HG03139 (cell line): ENCODE measurements around the gene SRBD1.

Experiments used
- ATAC-seq: cut with Tn5 transposase; IDR thresholded peaks from one replicate; pipeline ENCODE4 v1.9.1; 2021; ENCODE audit not compliant: unreplicated experiment

The SRBD1 gene

DNA sequence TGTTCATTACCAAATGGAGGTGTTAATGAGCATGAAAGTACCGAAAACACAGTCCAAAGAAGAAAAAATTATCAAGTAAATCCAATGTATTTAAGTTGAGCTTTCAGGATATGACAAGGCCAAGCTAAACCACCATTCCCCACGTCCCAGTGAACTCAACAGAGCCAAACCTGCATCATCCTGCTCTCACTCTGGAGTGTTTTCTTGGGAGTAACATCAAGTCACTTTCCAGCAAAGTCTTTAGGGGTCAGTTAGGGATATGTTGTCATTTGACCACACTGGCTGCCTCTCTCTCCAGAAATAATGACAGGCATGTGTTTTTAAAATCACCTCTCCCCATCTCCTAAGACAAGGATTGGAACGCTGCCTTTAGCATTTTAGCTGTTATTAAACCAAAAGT, 140.5 kb downstream of the SRBD1 start:
- no peak for ATAC-seq

DNA sequence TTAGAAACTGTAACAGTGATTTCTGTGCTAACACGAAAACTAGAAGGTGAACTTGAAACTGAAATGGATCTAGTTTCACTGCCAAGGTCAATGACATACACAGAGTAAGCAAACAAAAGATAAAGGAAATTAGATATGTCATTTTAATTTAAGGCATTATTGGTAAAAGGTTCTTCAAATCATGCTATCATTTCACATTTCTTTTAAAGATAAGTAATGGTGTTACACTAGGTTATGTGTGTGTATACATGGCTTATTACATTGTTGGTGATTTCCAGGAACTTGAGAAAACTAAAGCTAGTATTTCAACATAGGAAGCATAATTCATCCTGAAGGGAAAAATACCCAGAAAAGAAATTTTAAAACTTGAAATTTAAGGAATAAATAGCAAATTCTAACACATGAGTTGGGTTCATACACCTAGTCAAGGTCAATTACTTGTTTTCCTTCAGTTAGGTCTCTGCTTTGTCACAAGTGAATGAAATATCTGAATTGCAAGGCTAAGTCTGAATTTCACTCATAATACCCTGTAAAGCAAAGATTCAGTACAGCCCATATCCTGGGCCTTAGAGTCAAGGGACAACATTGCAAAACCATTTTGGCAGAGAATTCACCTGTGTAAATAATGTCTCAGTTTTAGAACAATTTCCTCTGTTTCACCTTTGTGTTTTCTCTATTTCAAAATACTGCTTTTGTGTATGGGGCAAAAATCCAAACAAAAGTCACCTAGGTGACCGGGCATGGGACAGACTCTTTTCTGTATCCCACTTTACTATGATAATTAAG, 141.6 kb downstream of the SRBD1 start:
- ATAC-seq: no peak

DNA sequence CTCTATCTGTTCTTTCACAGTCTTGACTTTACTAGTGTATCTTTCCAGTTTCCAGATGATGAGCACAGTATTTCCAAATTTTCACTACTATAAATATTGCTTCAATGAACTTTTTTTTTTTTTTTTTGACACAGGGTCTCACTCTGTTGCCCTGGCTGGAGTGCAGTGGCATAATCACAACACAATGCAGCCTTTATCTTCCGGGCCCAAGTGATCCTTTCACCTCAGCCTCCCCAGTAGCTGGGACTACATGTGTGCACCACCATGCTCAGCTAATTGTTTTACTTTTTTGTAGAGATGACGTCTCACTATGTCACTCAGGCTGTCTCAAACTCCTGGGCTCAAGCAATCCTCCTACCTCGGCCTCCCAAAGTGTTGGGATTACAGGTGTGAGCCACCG, 142.8 kb downstream of the SRBD1 start:
- ATAC-seq: no peak

DNA sequence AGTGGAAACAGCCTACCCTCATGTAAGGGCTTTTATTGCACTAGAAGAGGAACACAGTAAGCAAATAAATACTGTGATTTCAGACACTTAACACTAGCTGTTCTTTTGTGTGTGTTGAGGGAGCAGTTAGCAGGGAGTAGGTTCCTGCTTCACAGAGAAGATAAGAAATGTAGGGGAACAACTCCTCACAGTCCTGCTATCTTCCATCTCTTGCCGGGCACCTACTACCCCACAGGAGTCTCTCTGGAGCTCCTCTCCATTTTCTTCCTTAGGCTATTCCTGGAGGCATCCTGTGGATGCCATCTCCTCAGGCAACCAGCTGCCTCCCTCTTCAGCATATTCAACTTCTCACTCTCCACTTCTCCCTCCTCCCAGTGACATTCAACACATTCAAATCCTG, 145.0 kb downstream of the SRBD1 start:
- no peak for ATAC-seq

DNA sequence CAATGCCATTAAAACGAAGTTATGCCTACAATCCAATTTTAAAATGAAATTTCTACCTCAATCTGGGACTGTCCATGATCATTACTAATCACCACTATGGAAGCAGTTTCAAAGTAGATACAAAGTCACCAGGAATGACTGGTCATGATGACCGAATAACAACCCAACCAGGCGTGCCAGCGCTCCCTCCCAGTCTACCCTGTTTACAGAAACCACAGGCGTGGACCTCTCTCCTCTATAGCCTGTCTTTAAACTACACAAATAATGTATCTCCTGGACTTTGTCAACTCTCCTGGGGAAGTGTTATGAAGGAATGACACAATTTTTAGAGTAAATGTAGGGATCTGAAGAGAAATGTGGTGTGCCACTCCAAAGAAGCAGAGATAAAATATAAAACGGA, 150.2 kb downstream of the SRBD1 start:
- ATAC-seq: no peak

DNA sequence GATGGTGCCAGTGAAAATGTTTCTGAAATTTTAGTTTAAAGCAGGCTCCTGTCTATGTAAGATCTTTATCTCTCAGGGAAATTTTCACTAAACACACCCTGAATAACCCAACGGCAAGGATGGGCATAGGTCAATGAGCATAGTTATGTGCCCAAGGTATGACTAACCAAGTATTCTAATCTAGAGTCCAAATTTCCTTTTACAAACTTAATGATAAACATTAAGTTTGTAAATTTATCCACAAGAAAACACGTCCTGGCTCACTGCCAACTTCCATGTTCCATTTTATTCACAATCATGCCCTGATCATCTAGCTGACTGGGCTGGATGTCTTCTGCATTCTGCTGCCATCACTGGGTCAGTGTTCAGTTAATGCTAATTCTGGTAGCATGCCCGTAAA, 151.2 kb downstream of the SRBD1 start:
- no peak for ATAC-seq

DNA sequence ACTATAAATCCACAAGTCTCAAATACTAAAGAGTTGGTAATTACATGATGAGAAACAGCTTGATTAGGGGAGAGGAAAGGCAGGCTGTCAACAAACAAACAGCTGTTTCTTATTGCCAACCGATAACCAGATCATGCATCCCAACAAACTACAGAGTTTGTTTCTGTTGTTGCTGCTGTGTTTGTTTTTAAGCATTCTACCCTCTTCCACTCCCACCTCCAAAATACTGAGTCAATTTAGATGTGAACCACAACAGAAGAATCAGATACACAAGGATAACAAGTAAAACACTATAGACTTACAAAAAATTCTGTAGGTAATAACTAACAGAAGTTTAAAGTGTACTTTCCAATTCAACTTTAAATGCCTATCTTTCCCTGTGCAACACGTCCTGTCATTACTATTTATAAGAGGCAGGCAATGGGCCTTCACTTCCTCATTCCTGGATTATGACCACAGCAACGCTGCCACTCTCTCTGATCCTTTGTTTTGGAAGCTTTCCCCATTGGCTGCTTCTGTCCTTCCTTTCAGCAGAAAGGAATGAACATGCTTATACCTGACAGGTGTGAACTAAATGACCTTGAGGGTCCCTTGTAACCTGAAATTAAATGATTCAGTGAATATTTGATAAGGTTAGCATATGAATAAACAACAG, 152.0 kb downstream of the SRBD1 start:
- no peak for ATAC-seq

DNA sequence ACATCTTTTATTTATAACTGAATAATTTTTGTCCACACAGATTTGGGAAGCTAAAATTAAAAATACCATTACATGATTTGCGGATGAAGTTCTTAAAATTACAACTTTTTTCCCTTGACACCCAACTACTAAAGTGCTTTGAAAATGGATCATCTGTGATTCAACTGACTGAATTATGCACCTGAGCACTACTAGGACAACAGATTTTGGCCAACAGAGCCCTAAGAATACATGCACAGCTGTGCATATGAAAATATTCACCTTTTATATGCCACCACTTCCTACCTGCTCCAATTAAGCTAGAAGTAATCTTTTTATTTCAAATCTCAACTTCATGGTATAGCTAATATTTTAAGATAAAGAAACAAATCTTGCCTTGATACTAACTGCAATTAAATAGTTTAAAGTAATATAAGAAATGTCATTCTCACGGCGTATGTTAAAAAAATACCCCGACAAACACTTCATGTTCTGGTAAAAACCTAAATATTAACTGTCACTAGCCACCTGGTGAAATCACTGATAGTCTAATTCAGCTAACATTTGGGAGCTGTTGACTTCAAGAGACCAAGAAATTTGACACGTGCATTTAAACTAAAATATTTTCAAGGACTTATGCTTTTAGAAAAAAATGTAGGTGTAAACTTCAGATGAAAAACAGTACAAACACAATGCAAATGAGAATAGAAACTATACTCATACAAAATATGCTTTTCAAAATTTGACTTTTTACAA, 153.7 kb downstream of the SRBD1 start:
- no peak for ATAC-seq

DNA sequence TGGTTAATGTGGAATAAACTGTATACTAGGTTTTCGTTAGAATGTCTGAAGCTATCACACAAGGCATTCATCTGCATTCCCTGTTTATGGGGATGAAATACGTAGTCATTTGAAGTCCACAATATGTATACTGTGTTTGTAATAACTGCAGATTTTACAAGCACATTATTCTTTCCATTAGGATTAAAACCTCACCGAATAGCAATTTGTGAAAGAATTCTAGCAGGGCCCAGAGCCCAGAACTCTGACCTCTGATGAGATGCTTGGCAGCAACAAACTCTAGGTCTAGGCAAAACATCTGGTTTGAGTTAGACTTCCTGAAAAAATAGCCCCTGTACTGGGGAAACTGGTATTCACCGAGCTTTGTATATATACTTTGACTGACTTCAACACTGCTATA, 158.2 kb downstream of the SRBD1 start:
- ATAC-seq: no peak

DNA sequence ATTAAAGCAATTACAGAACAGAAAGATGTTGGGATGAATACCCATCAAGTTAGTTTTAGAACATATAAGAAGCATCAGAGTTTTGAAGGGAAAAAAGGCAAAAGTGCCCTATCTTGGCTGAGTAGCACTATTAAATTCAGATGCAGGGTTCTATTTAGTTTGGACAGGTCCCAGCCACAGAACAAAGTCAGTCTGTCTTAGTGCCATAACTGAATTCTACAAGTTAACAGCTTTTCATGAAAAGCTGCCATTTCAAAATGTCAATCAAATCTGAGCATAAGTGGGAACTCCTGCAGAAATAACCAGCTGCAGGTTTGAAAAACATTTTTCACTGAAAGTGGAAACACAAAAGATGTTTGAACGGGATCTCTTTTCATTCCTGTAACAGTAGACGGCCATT, 160.4 kb downstream of the SRBD1 start:
- ATAC-seq: no peak

DNA sequence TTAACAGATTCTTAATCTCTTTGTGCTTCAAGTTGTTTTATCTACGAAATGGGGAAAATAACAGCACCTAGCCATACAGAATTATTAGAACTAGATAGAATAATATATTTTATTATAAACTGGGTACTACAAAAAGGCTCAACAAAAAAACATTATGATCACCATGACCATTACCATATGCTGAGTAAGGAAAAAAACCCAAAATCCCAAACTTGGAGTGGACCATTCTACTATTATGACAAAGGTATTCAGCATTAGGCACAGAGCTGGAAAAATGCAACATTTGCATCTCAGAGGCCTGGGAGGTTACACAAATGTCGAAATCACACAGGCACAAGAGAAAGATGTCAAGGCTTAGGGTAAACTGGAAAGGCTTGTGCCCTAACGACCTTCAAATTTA, 162.8 kb downstream of the SRBD1 start:
- no peak for ATAC-seq

DNA sequence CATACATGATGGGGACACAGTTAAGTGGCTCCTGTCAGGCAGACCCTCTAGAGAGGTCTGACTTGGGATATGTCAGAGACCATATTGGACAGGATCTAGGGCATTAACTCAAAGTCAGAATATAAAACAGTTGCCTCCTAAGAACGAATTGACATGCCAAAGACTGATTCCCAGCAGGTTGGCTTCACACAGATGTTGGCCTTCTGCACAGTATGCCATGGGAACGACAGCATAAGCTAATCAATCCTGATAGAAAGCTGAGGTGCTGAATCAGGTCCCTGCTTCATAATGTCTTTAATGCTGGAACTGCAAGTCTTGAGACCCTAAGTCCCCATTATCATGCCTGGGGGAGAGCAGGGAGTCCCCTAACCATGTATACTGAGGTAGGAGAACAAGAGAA, 165.1 kb downstream of the SRBD1 start:
- ATAC-seq: no peak

DNA sequence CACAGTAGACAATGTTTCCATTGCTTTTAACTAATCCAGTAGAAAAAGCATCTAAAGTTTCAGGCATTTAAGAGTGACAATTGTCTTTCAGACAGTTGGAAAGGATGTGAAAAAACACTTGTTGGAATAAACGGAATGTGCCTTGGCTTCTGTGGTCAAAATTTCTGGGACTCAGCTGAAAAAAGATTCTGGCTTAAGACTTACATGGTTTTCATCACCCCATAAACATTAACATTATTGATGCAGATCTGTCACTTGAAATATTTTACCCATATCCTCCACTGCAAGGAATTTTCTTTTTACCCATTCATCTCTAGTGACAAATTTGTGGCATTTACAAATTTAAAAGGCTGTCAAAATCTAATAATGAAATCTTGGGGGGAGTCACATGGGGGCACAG, 166.0 kb downstream of the SRBD1 start:
- ATAC-seq: no peak

DNA sequence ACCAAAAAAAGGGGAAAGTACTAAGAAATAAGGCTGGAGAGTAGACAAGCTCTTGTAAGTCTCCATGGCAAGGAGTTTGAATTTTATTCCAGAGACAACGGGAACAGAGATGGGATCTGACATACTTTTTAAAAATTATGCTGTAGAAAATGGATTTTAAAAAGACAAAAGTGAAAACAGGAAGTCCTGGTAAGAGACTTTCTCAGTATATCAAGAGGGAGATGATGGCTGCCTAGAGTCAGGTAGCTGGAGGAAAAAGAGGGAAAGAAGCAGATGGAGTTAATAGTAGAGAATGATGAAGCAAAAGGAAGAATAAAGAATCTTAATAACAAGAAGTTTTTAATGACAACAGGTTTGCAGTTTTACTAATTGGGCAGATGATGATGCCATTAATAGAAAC, 168.1 kb downstream of the SRBD1 start:
- no peak for ATAC-seq

DNA sequence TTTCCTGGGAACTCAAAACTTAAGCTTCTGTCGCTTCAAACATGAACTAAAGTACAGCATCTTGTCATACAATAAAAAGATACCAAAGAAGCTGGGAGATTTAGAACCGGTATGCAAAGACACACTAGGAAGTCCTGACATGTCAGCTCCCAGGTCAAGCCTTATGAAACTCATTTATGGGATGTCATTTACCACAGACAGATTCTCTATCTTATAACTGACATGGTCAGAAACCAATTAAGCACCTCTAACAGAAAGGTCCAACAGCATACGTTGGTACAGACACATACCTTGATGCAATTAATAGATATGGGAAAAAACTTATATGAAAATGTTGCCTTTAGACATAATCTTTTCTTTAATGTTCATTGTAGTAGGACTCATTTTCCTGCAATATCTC, 169.0 kb downstream of the SRBD1 start:
- no peak for ATAC-seq

DNA sequence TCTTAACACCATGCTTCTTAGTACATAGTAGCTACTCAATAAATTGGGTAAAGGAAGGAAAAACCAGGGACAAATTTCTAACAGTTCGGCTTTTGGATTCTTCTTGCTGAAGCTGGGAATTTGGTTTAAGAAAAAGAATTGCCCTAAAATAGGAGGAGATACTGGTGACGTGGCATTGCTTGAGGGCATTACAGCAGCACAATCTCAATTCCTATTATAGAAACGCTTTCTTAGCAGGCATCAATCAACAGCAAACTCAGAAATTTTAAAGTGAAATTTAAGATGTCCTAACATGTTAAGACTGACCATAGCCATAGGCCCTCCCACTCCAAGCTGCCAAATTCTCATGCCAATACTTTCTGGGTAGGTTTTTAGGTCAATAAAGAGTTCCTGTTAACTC, 169.5 kb downstream of the SRBD1 start:
- no peak for ATAC-seq

DNA sequence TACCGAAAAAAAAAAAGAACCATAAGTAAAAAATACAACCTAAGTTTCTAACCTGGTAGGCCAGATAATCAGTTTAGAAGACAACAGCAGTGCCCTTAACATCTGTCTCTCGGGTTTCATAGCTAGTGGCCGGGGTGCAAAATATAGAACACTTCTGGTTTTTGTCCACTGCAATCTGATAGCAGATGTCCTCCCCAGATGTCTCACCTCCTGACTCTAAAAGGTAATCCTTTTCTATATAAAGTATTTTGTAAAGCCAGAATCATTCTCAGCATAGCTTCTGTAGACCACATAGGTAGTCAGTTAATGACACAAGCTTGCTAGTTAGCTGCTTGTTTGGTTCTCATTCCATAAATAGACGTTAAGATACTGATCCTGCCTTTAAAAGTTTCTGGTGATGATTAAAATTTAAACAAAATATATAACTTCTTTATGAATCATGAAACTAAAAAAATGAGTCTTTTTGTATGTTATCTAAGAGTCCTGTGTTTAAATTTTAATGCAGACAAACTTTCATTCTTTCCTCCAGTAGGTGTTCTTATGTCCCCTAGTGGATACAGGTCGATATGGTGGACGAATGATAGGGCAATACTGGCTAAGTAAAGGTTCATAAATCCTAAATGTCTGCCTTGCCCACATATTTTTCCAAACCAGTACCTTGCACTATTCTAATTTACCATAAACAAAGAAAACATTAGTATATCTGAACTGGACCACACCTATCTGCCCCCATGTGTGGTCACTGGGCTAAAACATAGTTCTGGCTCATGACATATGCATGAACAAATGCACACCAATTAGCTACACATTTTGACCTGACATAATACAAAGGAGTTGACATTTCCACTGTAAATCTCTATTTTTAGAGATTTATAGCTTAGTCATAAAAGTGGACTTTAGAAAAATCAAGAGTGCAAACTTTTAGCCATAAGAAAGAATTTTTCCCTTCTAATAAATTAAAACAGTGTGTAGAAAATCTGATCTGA, 171.0 kb downstream of the SRBD1 start:
- ATAC-seq: peak; percentile 55

DNA sequence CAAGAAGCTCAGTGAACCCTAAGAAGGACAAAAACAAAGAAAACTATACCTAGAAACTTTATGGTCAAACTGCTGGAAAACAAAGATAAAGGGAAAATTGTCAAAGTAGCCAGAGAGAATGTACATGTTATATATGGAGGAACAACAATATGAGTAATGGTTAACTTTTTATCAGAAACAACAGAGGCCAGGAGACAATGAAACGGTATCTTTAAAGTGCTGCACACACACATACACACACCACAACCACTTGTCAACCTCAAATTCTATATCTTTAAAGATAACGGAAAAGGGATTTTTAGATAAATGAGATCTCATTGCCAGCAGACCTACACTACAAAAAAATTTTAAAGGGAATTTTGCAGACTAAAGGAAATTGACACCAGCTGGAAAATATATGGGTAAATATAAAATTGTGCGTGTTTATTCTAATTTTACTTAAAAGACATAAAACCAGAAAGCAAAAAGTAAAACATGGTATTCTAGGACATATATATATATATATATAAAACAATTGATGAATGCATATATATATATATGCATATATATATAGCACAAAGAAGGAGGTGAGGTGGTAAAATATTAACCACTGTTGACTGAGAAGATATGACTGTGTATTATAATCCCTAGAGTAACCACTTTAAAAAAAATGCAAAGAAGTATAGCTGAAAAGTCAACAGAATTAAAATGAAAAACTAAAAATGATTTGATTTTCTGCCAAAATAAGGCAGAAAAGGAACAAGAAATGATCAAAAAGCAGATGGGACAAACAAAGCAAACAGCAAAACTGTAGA, 172.0 kb downstream of the SRBD1 start:
- ATAC-seq: no peak

DNA sequence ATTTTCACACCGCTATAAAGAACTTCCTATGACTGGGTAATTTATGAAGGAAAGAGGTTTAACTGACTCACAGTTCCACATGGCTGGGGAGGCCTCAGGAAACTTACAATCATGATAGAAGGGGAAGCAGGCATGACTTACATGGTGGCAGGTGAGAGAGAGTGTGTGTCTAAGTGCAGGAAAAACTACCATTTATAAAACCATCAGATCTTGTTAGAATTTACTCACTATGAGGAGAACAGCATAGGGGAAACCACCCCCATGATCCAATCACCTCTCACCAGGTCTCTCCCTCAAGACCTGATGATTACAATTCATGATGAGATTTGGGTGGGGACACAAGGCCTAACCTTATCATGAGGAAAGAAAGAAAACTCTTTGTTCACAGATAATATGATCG, 174.6 kb downstream of the SRBD1 start:
- no peak for ATAC-seq

DNA sequence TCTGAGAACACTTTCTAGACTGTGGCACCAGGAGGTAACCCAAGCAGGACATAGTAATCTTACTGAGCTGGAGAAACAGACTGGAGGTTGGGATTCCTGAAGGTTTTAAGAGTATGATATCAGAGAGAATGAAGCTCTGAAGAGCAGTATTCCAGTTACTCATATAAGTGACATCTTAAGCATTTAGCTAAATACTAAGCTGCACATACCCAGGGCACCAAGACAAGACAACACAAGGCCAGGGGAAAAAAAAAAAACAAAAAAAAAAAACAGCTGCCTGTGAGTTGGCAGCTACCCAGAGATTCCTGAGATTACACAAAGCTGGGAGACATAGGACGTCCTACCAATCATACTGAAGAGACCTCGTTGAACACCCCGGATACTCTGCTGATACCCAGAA, 175.8 kb downstream of the SRBD1 start:
- ATAC-seq: no peak
